Esophagus squamous epithelium (tissue), 4 donors: ENCODE results near the gene DNAJC10.

Experiments used
- POLR2A ChIP-seq, 4 donors: fragments of 450-650 bp; IDR thresholded peaks; one replicate each; pipeline ENCODE4 v1.6.1; 2017; ENCODE audit warnings: antibody characterized with exemption in 4 of 4, mild to moderate bottlenecking in 4 of 4, moderate library complexity in 3 of 4
- TF ChIP-seq, protein P1 (sequence below), 6 experiments: fragments of 450-650 bp in 4 of 6; fragments of 200-600 bp in 2 of 6; sonication (generic) in 2 of 6; IDR thresholded peaks; one replicate each; pipeline ENCODE4 v1.5.1; 2016 to 2019; ENCODE audit warnings: antibody characterized with exemption in 6 of 6, mild to moderate bottlenecking in 4 of 6, moderate library complexity in 4 of 6

DNA sequence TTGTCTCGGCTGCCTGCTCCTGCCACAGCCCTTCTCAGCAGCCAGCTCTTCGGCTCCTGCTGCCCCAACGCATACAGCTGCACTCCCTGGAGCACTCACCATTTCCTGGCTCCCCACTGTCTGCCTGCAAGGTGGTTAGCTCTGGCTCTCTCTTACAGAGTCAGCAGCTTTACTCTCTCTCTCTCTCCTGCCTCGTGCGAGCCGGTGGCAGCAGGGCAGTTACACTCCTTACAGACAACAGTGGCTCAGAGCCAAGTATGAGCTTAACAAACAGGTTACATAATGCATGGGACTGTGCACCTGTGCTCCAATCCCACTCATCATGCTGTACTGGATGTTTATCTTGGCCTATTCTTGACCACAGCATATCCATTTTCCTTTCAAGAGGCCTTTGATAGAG lies 47.4 kb upstream of the DNAJC10 start:
- TF ChIP-seq, protein P1, sequence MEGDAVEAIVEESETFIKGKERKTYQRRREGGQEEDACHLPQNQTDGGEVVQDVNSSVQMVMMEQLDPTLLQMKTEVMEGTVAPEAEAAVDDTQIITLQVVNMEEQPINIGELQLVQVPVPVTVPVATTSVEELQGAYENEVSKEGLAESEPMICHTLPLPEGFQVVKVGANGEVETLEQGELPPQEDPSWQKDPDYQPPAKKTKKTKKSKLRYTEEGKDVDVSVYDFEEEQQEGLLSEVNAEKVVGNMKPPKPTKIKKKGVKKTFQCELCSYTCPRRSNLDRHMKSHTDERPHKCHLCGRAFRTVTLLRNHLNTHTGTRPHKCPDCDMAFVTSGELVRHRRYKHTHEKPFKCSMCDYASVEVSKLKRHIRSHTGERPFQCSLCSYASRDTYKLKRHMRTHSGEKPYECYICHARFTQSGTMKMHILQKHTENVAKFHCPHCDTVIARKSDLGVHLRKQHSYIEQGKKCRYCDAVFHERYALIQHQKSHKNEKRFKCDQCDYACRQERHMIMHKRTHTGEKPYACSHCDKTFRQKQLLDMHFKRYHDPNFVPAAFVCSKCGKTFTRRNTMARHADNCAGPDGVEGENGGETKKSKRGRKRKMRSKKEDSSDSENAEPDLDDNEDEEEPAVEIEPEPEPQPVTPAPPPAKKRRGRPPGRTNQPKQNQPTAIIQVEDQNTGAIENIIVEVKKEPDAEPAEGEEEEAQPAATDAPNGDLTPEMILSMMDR (IDR thresholded peaks at IDR 0.05): no peak
- TF ChIP-seq POLR2A (IDR thresholded peaks at IDR 0.05): no peak
